ENCODE results near the gene ZC4H2.
"Not testable (repeated sequence)": the region's sequence is repeated elsewhere in the genome, so short reads cannot be mapped to it uniquely, and the experiment has no call there.

The ZC4H2 gene

GRCh38 chrX:64975989-64976672 is at the start of gene ZC4H2:
Gene ZC4H2 (minus strand): TSS chrX:64976450. CDS start chrX:64976377, 73 bp downstream.
- peak; percentile 32 for DNase-seq (ENCODE audit: low read depth)

- DNase-seq (ENCODE audit: low read depth): no peak
Observed at GRCh38 chrX:65017451-65017850, 41.2 kb upstream of the ZC4H2 start.

GRCh38 chrX:65014230-65014629 is 38.0 kb upstream of the ZC4H2 start:
- DNase-seq (ENCODE audit: low read depth): no peak

GRCh38 chrX:65009459-65009858 is 33.2 kb upstream of the ZC4H2 start:
- no peak for DNase-seq (ENCODE audit: low read depth)

- DNase-seq (ENCODE audit: low read depth): not testable (repeated sequence)
Observed at GRCh38 chrX:65002208-65002607, 26.0 kb upstream of the ZC4H2 start.

- DNase-seq (ENCODE audit: low read depth): no peak
Observed at GRCh38 chrX:64996805-64997204, 20.6 kb upstream of the ZC4H2 start.

- DNase-seq (ENCODE audit: low read depth): no peak
Observed at GRCh38 chrX:64994131-64994798, 18.0 kb upstream of the ZC4H2 start.

- DNase-seq (ENCODE audit: low read depth): no peak
Observed at GRCh38 chrX:64977830-64978229, 1.6 kb upstream of the ZC4H2 start.

GRCh38 chrX:64977051-64977450 is 801 bp upstream of the ZC4H2 start:
- DNase-seq (ENCODE audit: low read depth): no peak

- DNase-seq (ENCODE audit: low read depth): no peak
Observed at GRCh38 chrX:64976673-64977040, 407 bp upstream of the ZC4H2 start.

- no peak for DNase-seq (ENCODE audit: low read depth)
Observed at GRCh38 chrX:64975491-64975890, 759 bp downstream of the ZC4H2 start.

GRCh38 chrX:64925480-64925879 is 50.8 kb downstream of the ZC4H2 start:
- DNase-seq (ENCODE audit: low read depth): no peak

- no peak for DNase-seq (ENCODE audit: low read depth)
Observed at GRCh38 chrX:64908121-64908520, 68.1 kb downstream of the ZC4H2 start.

GRCh38 chrX:64894454-64895038 is 81.7 kb downstream of the ZC4H2 start:
- no peak for DNase-seq (ENCODE audit: low read depth)

GRCh38 chrX:64885850-64886249 is 90.4 kb downstream of the ZC4H2 start:
- no peak for DNase-seq (ENCODE audit: low read depth)

- not testable (repeated sequence) for DNase-seq (ENCODE audit: low read depth)
Observed at GRCh38 chrX:64878709-64879108, 97.5 kb downstream of the ZC4H2 start.

- DNase-seq (ENCODE audit: low read depth): no peak
Observed at GRCh38 chrX:64867217-64867616, 109.0 kb downstream of the ZC4H2 start.
